Ovary (tissue), 3 donors: Measurements from ENCODE around the gene CCNI2.

Source experiments
- POLR2A ChIP-seq: fragments of 450-650 bp; IDR thresholded peaks from one replicate; pipeline ENCODE4 v1.6.1; 2017; ENCODE audit warnings: antibody characterized with exemption, mild to moderate bottlenecking, moderate library complexity
- TF ChIP-seq, protein P1 (sequence below), 3 donors: fragments of 450-650 bp in 2 of 3; fragments of 200-600 bp in 1 of 3; IDR thresholded peaks; one replicate each; pipeline versions ENCODE4 v1.5.1 to v1.8.0; 2016 to 2022; ENCODE audit warnings: antibody characterized with exemption in 3 of 3, mild to moderate bottlenecking in 1 of 3
- donor health status: DM: no; HTN: no; CAD: no.

DNA sequence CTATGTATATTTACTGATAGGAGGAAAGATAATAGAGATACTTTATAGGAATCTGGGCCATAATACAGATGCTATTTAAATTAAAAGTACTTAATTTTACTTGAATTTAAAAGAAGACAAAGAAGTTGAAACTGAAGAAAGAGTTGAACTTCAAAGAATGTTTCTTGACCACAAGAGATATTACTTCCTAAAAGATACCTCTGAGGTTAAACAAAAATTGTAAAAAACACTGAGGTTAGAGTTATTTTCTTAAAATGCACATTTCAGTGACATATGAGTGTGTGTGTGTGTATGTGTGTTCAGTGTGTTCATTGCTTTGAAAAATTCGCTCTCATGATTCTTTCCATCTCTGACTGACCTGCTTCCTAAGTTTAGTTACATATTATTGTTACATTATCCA lies 33.4 kb downstream of the CCNI2 start:
- TF ChIP-seq POLR2A, result no peak
- TF ChIP-seq, protein P1, sequence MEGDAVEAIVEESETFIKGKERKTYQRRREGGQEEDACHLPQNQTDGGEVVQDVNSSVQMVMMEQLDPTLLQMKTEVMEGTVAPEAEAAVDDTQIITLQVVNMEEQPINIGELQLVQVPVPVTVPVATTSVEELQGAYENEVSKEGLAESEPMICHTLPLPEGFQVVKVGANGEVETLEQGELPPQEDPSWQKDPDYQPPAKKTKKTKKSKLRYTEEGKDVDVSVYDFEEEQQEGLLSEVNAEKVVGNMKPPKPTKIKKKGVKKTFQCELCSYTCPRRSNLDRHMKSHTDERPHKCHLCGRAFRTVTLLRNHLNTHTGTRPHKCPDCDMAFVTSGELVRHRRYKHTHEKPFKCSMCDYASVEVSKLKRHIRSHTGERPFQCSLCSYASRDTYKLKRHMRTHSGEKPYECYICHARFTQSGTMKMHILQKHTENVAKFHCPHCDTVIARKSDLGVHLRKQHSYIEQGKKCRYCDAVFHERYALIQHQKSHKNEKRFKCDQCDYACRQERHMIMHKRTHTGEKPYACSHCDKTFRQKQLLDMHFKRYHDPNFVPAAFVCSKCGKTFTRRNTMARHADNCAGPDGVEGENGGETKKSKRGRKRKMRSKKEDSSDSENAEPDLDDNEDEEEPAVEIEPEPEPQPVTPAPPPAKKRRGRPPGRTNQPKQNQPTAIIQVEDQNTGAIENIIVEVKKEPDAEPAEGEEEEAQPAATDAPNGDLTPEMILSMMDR (IDR thresholded peaks at IDR 0.05), result no peak
